Measurements from ENCODE around the gene RAB3IL1. TPM values are rescaled to one million over a fixed set of nuclear protein-coding genes. Genes with fewer than 3 reads are reported as not detected.

RAB3IL1 gene
- total RNA-seq, 1 experiment from 2014 or later: 18.1 TPM

DNA sequence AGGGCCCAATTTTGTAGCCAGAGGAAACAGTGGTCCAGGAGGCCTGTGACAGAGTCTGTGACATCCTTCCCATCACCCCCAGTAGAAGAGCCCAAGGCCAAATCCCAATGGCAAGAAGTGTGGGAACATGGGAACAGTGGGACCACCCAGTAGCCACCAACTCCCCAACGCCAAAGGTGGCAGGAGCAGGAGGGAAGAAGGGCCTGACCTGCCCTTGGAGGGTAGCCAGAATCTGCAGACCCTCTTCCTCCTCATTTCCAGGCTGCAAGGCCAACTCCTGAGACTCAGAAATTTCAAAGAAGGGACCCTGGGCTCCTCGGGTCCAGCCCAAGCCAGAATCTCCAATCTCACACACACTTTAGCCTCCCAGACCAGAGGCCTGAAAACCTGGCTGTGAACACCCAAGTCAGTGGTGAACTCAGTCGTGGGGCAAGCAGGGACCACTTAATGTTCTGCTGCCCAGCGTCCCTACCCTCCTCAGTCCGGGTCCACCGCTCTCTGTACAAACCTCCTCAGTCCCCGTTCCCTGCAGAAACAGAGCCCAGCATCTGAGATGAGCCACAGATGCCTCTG, 6.2 kb downstream of the RAB3IL1 start:
- Histone ChIP-seq H2AFZ (ENCODE audit: low read depth, low read length, poor library complexity, severe bottlenecking) (no peak overlapping the region), H3K9me3 (ENCODE audit: control insufficient read depth in 1 of 2, insufficient read depth in 1 of 2, low read depth in 1 of 2, low read length in 2 of 2) (no peaks in the 10 kb centered on the region), H3K4me2 (ENCODE audit: low read length) (no peak overlapping the region), H3K27ac (ENCODE audit: low read depth, low read length) (no peak overlapping the region), H3K9me2 (ENCODE audit: insufficient read depth) (no peaks in the 10 kb centered on the region), H3K27me3 (ENCODE audit: insufficient read depth, low read length) (no peaks in the 10 kb centered on the region), H3K9ac (ENCODE audit: low read length) (no peak overlapping the region), H3K36me3 (ENCODE audit: control insufficient read depth in 1 of 2, insufficient read depth in 2 of 2, low read length in 2 of 2) (no peaks in the 10 kb centered on the region), H3K4me3 (replicated peaks in 1 of 2; ENCODE audit: low read depth in 1 of 2, low read length in 2 of 2) (no peak overlapping the region), H3K4me1 (ENCODE audit: control insufficient read depth in 1 of 2, insufficient read depth in 2 of 2, low read length in 2 of 2) (peaks cover 0 to 2% of the 10 kb centered on the region in 2 experiments; a peak in 2 of 4 replicates), H3K79me2 (ENCODE audit: insufficient read depth, low read length) (no peaks in the 10 kb centered on the region), H4K20me1 (ENCODE audit: insufficient read depth) (no peaks in the 10 kb centered on the region)
- DNase-seq (ENCODE audit: low read depth, low spot score) (no peak), ATAC-seq (no peak)
- BruUV-seq (replicated peaks): no TSS peak
- ChIA-PET RAD21 (ENCODE audit: low non-redundant PET in 1 of 2, low total read pairs in 2 of 2, uncharacterized antibody in 2 of 2, unreplicated experiment in 2 of 2) (no interaction called here), POLR2A (no interaction called here), CTCF (no interaction called here)
- intact Hi-C loops (cut with micrococcal nuclease): no loop called here
- TF ChIP-seq EGR1 (IDR thresholded peaks at IDR 0.05; ENCODE audit: low read depth): no peak
- TF ChIP-seq SIN3A (IDR thresholded peaks at IDR 0.05; ENCODE audit: low read depth): no peak
- TF ChIP-seq ZFX (IDR thresholded peaks at IDR 0.05): no peak
- TF ChIP-seq ELF1 (IDR thresholded peaks at IDR 0.05; ENCODE audit: borderline replicate concordance, low read depth): no peak
- TF ChIP-seq TCF7L2 (IDR thresholded peaks at IDR 0.05; ENCODE audit: borderline replicate concordance, extremely low read depth, insufficient read depth, insufficient read length): no peak
- TF ChIP-seq, protein P1, sequence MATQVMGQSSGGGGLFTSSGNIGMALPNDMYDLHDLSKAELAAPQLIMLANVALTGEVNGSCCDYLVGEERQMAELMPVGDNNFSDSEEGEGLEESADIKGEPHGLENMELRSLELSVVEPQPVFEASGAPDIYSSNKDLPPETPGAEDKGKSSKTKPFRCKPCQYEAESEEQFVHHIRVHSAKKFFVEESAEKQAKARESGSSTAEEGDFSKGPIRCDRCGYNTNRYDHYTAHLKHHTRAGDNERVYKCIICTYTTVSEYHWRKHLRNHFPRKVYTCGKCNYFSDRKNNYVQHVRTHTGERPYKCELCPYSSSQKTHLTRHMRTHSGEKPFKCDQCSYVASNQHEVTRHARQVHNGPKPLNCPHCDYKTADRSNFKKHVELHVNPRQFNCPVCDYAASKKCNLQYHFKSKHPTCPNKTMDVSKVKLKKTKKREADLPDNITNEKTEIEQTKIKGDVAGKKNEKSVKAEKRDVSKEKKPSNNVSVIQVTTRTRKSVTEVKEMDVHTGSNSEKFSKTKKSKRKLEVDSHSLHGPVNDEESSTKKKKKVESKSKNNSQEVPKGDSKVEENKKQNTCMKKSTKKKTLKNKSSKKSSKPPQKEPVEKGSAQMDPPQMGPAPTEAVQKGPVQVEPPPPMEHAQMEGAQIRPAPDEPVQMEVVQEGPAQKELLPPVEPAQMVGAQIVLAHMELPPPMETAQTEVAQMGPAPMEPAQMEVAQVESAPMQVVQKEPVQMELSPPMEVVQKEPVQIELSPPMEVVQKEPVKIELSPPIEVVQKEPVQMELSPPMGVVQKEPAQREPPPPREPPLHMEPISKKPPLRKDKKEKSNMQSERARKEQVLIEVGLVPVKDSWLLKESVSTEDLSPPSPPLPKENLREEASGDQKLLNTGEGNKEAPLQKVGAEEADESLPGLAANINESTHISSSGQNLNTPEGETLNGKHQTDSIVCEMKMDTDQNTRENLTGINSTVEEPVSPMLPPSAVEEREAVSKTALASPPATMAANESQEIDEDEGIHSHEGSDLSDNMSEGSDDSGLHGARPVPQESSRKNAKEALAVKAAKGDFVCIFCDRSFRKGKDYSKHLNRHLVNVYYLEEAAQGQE (IDR thresholded peaks at IDR 0.05; ENCODE audit: low read depth): no peak
- no peak for TF ChIP-seq EZH2phosphoT487 (IDR thresholded peaks at IDR 0.05; ENCODE audit: borderline replicate concordance)
- TF ChIP-seq FOSL1 (IDR thresholded peaks at IDR 0.05; ENCODE audit: low read depth): no peak
- TF ChIP-seq CBX3 (IDR thresholded peaks at IDR 0.05; ENCODE audit: low read depth): no peak
- no peak for TF ChIP-seq SP1 (IDR thresholded peaks at IDR 0.05; ENCODE audit: low read depth)
- TF ChIP-seq POLR2AphosphoS5 (IDR thresholded peaks at IDR 0.05; ENCODE audit: low read depth, low read length): no peak
- no peak for TF ChIP-seq SRF (IDR thresholded peaks at IDR 0.05; ENCODE audit: low read depth)

All from HCT116 (cell line).